SU-DHL-6 (cell line): ENCODE data around the gene MRPS34.

Experiments
- H2AFZ ChIP-seq: fragments of 200-600 bp; sonication (generic); 2 replicates; pipeline ENCODE4 v1.6.1; 2014; ENCODE audit warnings: low read depth, mild to moderate bottlenecking, moderate library complexity, mixed read lengths, antibody characterized with exemption, low read length; ENCODE audit not compliant: severe bottlenecking
- H3F3A ChIP-seq: fragments of 200-600 bp; shearing (Covaris generic); 2 replicates; pipeline ENCODE4 v1.6.0; 2016; ENCODE audit warnings: antibody characterized with exemption, mild to moderate bottlenecking; ENCODE audit not compliant: insufficient read depth
- H3K27ac ChIP-seq: fragments of 200-600 bp; sonication (generic); 2 replicates; pipeline ENCODE4 v1.5.1; 2016; ENCODE audit warnings: low read depth, mild to moderate bottlenecking, low read length, moderate library complexity, mixed read lengths
- H3K27me3 ChIP-seq: fragments of 200-600 bp; sonication (generic), shearing (Covaris generic); 2 replicates; pipeline ENCODE4 v1.6.0; 2014; ENCODE audit warnings: mild to moderate bottlenecking, low read length
- H3K36me3 ChIP-seq: fragments of 200-600 bp; sonication (generic); 2 replicates; pipeline ENCODE4 v1.6.1; 2014; ENCODE audit warnings: mild to moderate bottlenecking, low read length, mixed read lengths
- H3K4me2 ChIP-seq: fragments of 300-600, 200-600 bp; shearing (Covaris generic), sonication (generic); 2 replicates; pipeline ENCODE4 v1.6.0; 2014; ENCODE audit warnings: low read length, low read depth, mild to moderate bottlenecking; ENCODE audit not compliant: poor library complexity, severe bottlenecking
- H3K4me3 ChIP-seq: fragments of 200-600 bp; sonication (generic); 2 replicates; pipeline ENCODE4 v1.5.1; 2014; ENCODE audit warnings: antibody characterized with exemption, low read length, mild to moderate bottlenecking, mixed read lengths; ENCODE audit not compliant: insufficient read depth, poor library complexity, severe bottlenecking
- H3K79me2 ChIP-seq: fragments of 200-600 bp; sonication (generic); 2 replicates; pipeline ENCODE4 v1.6.1; 2014; ENCODE audit warnings: mild to moderate bottlenecking, low read length, moderate library complexity; ENCODE audit not compliant: insufficient read depth
- H3K9ac ChIP-seq: fragments of 200-600 bp; sonication (generic); 2 replicates; pipeline ENCODE4 v1.7.0; 2014; ENCODE audit warnings: mild to moderate bottlenecking, low read length
- H3K9me2 ChIP-seq: fragments of 200-600 bp; sonication (generic); replicated peaks from 2 replicates; pipeline ENCODE4 v1.6.1; 2014; ENCODE audit warnings: low read length; ENCODE audit not compliant: insufficient read depth
- H3K9me3 ChIP-seq: fragments of 200-600 bp; sonication (generic); 2 replicates; pipeline ENCODE4 v1.6.1; 2014; ENCODE audit warnings: low read length, mixed read lengths; ENCODE audit not compliant: insufficient read depth
- H4K20me1 ChIP-seq: fragments of 200-600 bp; sonication (generic); 2 replicates; pipeline ENCODE4 v1.6.1; 2014; ENCODE audit warnings: low read depth, mild to moderate bottlenecking, antibody characterized with exemption, low read length, moderate library complexity, mixed read lengths
- CTCF ChIP-seq: fragments of 200-600 bp; sonication (generic); IDR thresholded peaks from one replicate; pipeline ENCODE4 v1.5.1; 2017; ENCODE audit warnings: antibody characterized with exemption, mild to moderate bottlenecking, low read length, moderate library complexity; ENCODE audit not compliant: insufficient read depth, poor library complexity, severe bottlenecking
- EZH2phosphoT487 ChIP-seq: fragments of 200-600 bp; sonication (generic), shearing (Covaris generic); conservative IDR thresholded peaks from 2 replicates; pipeline ENCODE4 v1.6.1; 2018; ENCODE audit warnings: mild to moderate bottlenecking, antibody characterized with exemption, low read length, moderate library complexity, mixed read lengths

The MRPS34 gene

GRCh38 chr16:1818204-1818872 is 45.4 kb upstream of the MRPS34 start:
- Histone ChIP-seq H3K9me2 (no peaks in the 10 kb centered on the region), H3K9me3 (no peaks in the 10 kb centered on the region), H2AFZ (no peak overlapping the region), H3K27ac (no peak overlapping the region), H3K4me3 (no peak overlapping the region), H4K20me1 (no peaks in the 10 kb centered on the region), H3K4me2 (no peak overlapping the region), H3F3A (no peaks in the 10 kb centered on the region), H3K79me2 (no peaks in the 10 kb centered on the region), H3K27me3 (no peaks in the 10 kb centered on the region), H3K9ac (no peak overlapping the region), H3K36me3 (no peaks in the 10 kb centered on the region)
- TF ChIP-seq EZH2phosphoT487 (no peak), CTCF (no peak)

DNA sequence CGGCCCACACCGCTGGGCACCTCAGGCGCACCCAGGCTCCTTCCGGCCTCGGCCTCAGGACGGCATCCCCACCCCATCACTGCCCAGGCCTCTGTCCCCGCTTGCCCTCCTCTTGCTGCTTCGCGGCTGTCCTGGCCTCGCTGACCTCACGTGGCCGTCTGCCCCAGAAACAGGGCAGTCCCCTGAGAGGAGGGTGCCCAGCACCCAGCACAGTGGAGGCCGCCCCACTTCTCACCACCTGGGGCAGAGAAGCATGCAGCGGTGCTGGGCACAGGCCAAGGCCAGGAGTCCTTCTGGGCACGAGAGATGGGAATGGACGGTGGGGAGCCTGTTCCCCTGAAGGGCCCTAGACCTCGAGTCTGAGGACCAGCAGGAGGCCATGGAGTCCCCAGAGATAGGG is 44.8 kb upstream of the MRPS34 start:
- H3K79me2 ChIP-seq: no peaks in the 10 kb centered on the region
- H3K27ac ChIP-seq: no peak overlapping the region
- H2AFZ ChIP-seq: no peak overlapping the region
- no peaks in the 10 kb centered on the region for H3K27me3 ChIP-seq
- no peak overlapping the region for H3K4me2 ChIP-seq
- H3K36me3 ChIP-seq: no peaks in the 10 kb centered on the region
- H3K9ac ChIP-seq: no peak overlapping the region
- H3K9me3 ChIP-seq: no peaks in the 10 kb centered on the region
- H3F3A ChIP-seq: no peaks in the 10 kb centered on the region
- TF ChIP-seq EZH2phosphoT487: no peak
- TF ChIP-seq CTCF: no peak
- H3K4me3 ChIP-seq: no peak overlapping the region
- no peaks in the 10 kb centered on the region for H3K9me2 ChIP-seq
- H4K20me1 ChIP-seq: no peaks in the 10 kb centered on the region

DNA sequence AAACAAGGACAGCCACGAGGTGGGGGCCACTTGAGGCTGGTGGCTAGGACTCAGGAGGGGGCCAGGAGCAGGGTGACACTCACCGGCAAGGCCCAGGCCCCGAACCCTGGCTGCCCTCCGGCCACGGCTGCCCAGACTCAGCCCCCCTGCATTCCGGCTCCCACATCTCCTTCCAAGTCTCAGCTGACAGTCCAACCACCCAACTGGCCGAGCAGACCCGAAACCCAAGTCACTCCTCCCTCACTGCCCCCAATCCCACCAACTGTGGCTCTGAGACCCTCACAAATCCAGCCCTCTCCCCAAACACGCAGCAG is 44.3 kb upstream of the MRPS34 start:
- Histone ChIP-seq H3K36me3 (no peaks in the 10 kb centered on the region), H3K27me3 (no peaks in the 10 kb centered on the region), H3K79me2 (no peaks in the 10 kb centered on the region), H3F3A (no peaks in the 10 kb centered on the region), H3K9me3 (no peaks in the 10 kb centered on the region), H3K4me2 (no peak overlapping the region), H3K9me2 (no peaks in the 10 kb centered on the region), H3K27ac (no peak overlapping the region), H3K4me3 (no peak overlapping the region), H2AFZ (no peak overlapping the region), H4K20me1 (no peaks in the 10 kb centered on the region), H3K9ac (no peak overlapping the region)
- TF ChIP-seq CTCF (no peak), EZH2phosphoT487 (no peak)
